Smooth muscle cell (in vitro differentiated cells): ENCODE results near the gene ABCA9. TPM values are rescaled to one million over a fixed set of nuclear protein-coding genes. Genes with fewer than 3 reads are reported as not detected.

Experiments
- DNase-seq: peaks from one replicate; lab custom pipeline; 2025; ENCODE audit not compliant: unreplicated experiment; lab: John Stamatoyannopoulos, UW
- H2AFZ ChIP-seq: fragments of 200-600 bp; sonication (generic); 2 replicates; pipeline ENCODE4 v1.6.0; 2016; ENCODE audit warnings: antibody characterized with exemption, low read depth, mild to moderate bottlenecking
- H3F3A ChIP-seq: fragments of 200-600 bp; sonication (generic); 2 replicates; pipeline ENCODE4 v1.6.0; 2017; ENCODE audit warnings: antibody characterized with exemption, low read depth
- H3K27ac ChIP-seq: fragments of 200-600 bp; sonication (generic); 2 replicates; pipeline ENCODE4 v1.5.1; 2016; ENCODE audit warnings: low read depth, mild to moderate bottlenecking
- H3K27me3 ChIP-seq: fragments of 200-600 bp; sonication (generic); 2 replicates; pipeline ENCODE4 v1.6.1; 2016; ENCODE audit warnings: low read depth, mild to moderate bottlenecking
- H3K36me3 ChIP-seq: fragments of 200-600 bp; sonication (generic); 2 replicates; pipeline ENCODE4 v1.5.1; 2016; ENCODE audit warnings: low read depth
- H3K4me1 ChIP-seq: fragments of 200-600 bp; sonication (generic); 2 replicates; pipeline ENCODE4 v1.5.1; 2016; ENCODE audit warnings: low read depth
- H3K4me2 ChIP-seq: fragments of 200-600 bp; sonication (generic); 2 replicates; pipeline ENCODE4 v1.6.0; 2016; ENCODE audit warnings: mild to moderate bottlenecking
- H3K4me3 ChIP-seq: fragments of 200-600 bp; sonication (generic); 2 replicates; pipeline ENCODE4 v1.5.1; 2016; ENCODE audit warnings: mild to moderate bottlenecking
- H3K79me2 ChIP-seq: fragments of 200-600 bp; sonication (generic); 2 replicates; pipeline ENCODE4 v1.6.0; 2016; ENCODE audit warnings: low read depth, mild to moderate bottlenecking
- H3K9ac ChIP-seq: fragments of 200-600 bp; sonication (generic); 2 replicates; pipeline ENCODE4 v1.6.0; 2016; ENCODE audit warnings: low read depth
- H3K9me3 ChIP-seq: fragments of 200-600 bp; sonication (generic); replicated peaks from 2 replicates; pipeline ENCODE4 v1.5.1; 2016; ENCODE audit warnings: low read depth
- H4K20me1 ChIP-seq: fragments of 200-600 bp; sonication (generic); 2 replicates; pipeline ENCODE4 v1.6.0; 2016; ENCODE audit warnings: low read depth
- WGBS: methylation state at CpG from one replicate; pipeline ENCODE4 v1.1.7; 2016; ENCODE audit warnings: low lambda C conversion rate; 5-methylcytosine and 5-hydroxymethylcytosine counted together
- polyA plus RNA-seq: library from polyadenylated mRNA; unstranded; fragments of >200 nt; fragmentation: Nextera tagmentation; extraction: Ambion mirVana; gene quantifications from 2 replicates; pipeline ENCODE4 v1.2.1, GENCODE V29; 2016
- total RNA-seq: library from RNA; depleted of rRNA; stranded (reverse); fragments of >200 nt; gene quantifications from 2 replicates; pipeline ENCODE4 v1.2.3, GENCODE V29; 2014
- TF ChIP-seq, protein P1 (sequence below): fragments of 200-600 bp; sonication (generic); IDR thresholded peaks from 2 replicates; pipeline ENCODE4 v1.5.1; 2017; ENCODE audit warnings: borderline replicate concordance, mild to moderate bottlenecking, antibody characterized with exemption; ENCODE audit not compliant: insufficient read depth, poor library complexity, severe bottlenecking

Gene ABCA9
- total and polyA plus RNA-seq, 2 experiments from 2014 or later = not detected

GRCh38 chr17:69098625-69099024, 37.9 kb upstream of the ABCA9 start:
- TF ChIP-seq, protein P1, sequence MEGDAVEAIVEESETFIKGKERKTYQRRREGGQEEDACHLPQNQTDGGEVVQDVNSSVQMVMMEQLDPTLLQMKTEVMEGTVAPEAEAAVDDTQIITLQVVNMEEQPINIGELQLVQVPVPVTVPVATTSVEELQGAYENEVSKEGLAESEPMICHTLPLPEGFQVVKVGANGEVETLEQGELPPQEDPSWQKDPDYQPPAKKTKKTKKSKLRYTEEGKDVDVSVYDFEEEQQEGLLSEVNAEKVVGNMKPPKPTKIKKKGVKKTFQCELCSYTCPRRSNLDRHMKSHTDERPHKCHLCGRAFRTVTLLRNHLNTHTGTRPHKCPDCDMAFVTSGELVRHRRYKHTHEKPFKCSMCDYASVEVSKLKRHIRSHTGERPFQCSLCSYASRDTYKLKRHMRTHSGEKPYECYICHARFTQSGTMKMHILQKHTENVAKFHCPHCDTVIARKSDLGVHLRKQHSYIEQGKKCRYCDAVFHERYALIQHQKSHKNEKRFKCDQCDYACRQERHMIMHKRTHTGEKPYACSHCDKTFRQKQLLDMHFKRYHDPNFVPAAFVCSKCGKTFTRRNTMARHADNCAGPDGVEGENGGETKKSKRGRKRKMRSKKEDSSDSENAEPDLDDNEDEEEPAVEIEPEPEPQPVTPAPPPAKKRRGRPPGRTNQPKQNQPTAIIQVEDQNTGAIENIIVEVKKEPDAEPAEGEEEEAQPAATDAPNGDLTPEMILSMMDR = no peak
- Histone ChIP-seq H3K79me2 (no peaks in the 10 kb centered on the region), H2AFZ (no peak overlapping the region), H3K4me3 (no peak overlapping the region), H3F3A (no peaks in the 10 kb centered on the region), H3K9ac (no peak overlapping the region), H3K27ac (no peak overlapping the region), H4K20me1 (no peaks in the 10 kb centered on the region), H3K9me3 (no peaks in the 10 kb centered on the region), H3K4me2 (no peak overlapping the region), H3K36me3 (no peaks in the 10 kb centered on the region), H3K4me1 (no peaks in the 10 kb centered on the region), H3K27me3 (no peaks in the 10 kb centered on the region)
- no peak for DNase-seq
- 96% methylated on average over 4 of the region's 4 CpGs for WGBS

DNA sequence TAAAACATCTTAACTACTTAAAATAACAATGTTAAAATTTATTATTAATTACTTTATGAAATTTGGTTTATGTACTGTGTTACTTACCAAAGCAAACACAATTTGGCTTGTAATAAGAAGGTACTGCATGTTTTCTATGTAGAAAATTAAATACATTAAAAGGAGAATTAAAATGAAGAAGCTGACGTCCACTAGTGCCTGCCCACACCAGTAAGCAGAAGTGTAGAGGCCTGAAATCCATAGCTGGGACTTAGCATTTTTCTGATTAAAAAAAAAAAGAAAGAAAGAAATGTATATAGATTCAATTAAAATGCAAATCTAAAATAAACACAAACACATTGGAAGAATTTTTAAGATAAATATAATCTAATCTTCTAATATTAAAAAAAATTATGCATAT, 35.8 kb upstream of the ABCA9 start:
- Histone ChIP-seq H2AFZ (no peak overlapping the region), H4K20me1 (no peaks in the 10 kb centered on the region), H3K9me3 (no peaks in the 10 kb centered on the region), H3F3A (no peaks in the 10 kb centered on the region), H3K36me3 (no peaks in the 10 kb centered on the region), H3K4me3 (no peak overlapping the region), H3K9ac (no peak overlapping the region), H3K4me2 (no peak overlapping the region), H3K27me3 (no peaks in the 10 kb centered on the region), H3K79me2 (no peaks in the 10 kb centered on the region), H3K4me1 (no peaks in the 10 kb centered on the region), H3K27ac (no peak overlapping the region)
- WGBS = 91% methylated on average over 1 of the region's 1 CpG
- DNase-seq = no peak
- TF ChIP-seq, protein P1 = no peak

GRCh38 chr17:69093995-69094394, 33.3 kb upstream of the ABCA9 start:
- Histone ChIP-seq H3K27ac (no peak overlapping the region), H3K9me3 (no peaks in the 10 kb centered on the region), H3K4me3 (no peak overlapping the region), H3F3A (no peaks in the 10 kb centered on the region), H2AFZ (no peak overlapping the region), H4K20me1 (no peaks in the 10 kb centered on the region), H3K27me3 (no peaks in the 10 kb centered on the region), H3K79me2 (no peaks in the 10 kb centered on the region), H3K4me2 (no peak overlapping the region), H3K36me3 (no peaks in the 10 kb centered on the region), H3K4me1 (no peaks in the 10 kb centered on the region), H3K9ac (no peak overlapping the region)
- DNase-seq = no peak
- TF ChIP-seq, protein P1 = no peak
- 92% methylated on average over 2 of the region's 2 CpGs for WGBS

- Histone ChIP-seq H3K79me2 (no peaks in the 10 kb centered on the region), H4K20me1 (no peaks in the 10 kb centered on the region), H3K27me3 (no peaks in the 10 kb centered on the region), H3K27ac (no peak overlapping the region), H3F3A (no peaks in the 10 kb centered on the region), H3K4me3 (no peak overlapping the region), H3K9ac (no peak overlapping the region), H3K36me3 (no peaks in the 10 kb centered on the region), H3K4me2 (no peak overlapping the region), H3K4me1 (no peaks in the 10 kb centered on the region), H3K9me3 (no peaks in the 10 kb centered on the region), H2AFZ (no peak overlapping the region)
- WGBS = 90% methylated on average over 8 of the region's 8 CpGs
- no peak for DNase-seq
- TF ChIP-seq, protein P1 = no peak
These were observed 32.6 kb upstream of the ABCA9 start for GRCh38 chr17:69093279-69093789.
